Measurements from ENCODE around the gene TMEM31. TPM values are rescaled to one million over a fixed set of nuclear protein-coding genes. Genes with fewer than 3 reads are reported as not detected.

TMEM31 gene, protein sequence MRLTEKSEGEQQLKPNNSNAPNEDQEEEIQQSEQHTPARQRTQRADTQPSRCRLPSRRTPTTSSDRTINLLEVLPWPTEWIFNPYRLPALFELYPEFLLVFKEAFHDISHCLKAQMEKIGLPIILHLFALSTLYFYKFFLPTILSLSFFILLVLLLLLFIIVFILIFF
- not detected for total RNA-seq

DNA sequence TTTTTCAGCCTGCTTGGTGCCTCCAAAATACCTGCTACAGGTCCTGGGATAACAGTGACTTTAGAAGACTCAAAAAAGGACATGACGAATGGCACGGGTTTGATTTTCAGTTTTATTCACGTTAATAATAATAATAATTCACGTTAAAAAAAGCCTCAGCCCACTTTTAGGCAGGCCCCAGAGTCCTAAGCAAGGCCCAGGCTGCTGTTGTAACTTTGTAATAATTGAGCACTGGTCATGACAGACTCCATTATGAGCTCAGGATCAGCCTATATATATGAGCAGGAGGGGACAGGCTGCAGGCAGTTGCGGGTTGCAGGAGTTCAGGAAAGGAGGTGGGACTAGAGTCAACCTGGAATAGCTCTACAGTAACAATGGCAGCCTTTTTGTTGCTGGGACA lies at the start of gene TMEM31:
TMEM31 (plus strand) TSS at position 301 of the 400 bp plus-strand sequence. CDS start 1,350 bp downstream, outside the sequence.
- no peak for DNase-seq

DNA sequence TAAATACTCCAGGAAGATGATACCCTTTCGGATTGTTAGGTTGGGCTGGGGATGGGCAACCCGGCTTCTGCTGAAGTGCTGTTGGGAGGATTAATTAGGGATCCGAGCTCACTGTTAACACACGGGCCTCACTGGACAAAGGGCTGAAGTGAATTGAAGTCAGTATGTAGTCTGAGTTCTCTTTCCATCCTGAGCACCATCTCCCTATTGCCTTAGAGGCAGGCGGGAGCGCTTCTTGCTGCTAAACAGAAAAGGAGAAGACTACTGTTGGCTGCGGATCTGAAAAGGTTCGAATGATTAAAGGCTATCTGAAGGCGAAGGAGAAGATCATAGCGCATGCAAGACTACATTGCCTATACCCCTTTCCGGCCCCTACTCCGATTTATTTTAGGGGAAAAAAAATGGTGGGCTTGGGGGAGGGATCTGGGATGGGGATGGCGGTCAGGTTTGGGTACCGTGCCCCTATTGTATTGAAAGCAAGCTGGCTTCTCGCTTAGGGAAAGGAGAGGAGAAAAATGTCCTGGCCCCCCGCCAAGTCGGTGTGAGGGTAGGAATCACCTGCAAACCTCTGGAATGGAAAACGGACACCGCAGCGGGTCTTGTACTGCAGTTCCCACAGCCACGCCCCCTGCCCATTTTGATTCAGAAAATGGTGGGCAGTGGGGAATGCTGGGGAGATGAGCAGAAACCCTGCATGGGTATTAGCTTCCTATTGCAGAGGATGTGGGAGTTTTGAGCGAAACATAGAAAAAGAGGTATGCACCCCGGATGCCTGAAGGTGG lies 46.5 kb upstream of the TMEM31 start:
- DNase-seq, result no peak

DNA sequence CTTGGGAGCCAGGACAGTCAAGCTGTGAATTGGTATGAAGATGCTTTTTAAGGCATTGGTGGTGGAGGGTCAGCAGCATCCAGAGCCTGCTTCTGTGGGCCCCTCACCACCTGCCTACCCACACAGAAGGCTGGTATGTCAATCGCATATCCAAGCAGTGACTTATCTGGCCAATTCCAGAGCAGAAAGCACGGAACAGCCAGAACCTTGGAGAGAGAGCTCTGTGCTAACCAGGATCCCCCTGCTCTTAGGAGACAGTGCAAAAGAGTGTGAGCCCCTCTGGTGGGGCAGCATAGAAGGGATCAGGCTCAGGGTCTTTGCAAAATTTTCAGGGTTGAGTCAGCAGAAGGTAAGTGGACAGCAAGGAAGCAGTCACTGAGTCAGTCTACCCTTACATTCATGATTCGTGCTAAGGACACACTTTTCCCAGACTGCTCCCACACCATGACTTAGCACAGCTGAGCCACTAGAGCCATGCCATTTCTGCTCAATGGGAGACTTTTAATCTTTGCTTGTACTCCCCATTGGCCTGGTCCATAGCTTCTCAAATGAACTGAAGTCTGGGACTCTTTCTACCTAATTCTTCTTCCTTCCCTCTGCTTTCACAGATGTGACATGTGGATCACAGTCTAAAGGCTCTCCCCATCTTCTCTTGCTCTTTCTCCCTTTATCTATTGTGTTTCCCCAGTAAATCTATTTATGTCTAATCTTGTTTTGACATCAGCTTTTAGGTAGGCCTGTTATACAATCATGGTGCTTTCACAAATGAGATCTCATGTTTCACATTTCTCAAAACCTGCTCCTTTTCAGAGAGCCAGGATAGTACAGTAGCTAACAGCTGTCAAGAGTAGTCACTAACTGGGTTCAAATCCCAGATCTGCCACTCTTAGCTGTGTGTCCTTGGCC lies 44.3 kb upstream of the TMEM31 start:
- no peak for DNase-seq

DNA sequence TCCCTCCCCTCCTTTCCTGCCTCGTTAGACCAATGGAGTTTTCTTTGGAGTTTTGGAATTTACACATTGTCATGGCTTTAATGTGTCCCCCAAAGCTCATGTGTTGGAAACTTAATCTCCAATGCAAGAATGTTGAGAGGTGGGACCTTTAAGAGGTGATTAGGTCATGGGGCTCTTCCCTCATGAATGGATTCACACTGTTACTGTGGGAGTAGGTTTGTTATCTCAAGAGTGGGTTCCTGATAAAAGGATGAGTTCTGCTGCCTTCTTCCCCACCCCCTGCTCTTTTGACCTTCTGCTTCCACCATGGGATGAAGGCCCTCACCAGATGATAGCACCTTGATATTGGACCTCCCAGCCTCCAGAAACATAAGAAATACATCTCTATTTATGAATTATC lies 41.0 kb upstream of the TMEM31 start:
- DNase-seq, result no peak

DNA sequence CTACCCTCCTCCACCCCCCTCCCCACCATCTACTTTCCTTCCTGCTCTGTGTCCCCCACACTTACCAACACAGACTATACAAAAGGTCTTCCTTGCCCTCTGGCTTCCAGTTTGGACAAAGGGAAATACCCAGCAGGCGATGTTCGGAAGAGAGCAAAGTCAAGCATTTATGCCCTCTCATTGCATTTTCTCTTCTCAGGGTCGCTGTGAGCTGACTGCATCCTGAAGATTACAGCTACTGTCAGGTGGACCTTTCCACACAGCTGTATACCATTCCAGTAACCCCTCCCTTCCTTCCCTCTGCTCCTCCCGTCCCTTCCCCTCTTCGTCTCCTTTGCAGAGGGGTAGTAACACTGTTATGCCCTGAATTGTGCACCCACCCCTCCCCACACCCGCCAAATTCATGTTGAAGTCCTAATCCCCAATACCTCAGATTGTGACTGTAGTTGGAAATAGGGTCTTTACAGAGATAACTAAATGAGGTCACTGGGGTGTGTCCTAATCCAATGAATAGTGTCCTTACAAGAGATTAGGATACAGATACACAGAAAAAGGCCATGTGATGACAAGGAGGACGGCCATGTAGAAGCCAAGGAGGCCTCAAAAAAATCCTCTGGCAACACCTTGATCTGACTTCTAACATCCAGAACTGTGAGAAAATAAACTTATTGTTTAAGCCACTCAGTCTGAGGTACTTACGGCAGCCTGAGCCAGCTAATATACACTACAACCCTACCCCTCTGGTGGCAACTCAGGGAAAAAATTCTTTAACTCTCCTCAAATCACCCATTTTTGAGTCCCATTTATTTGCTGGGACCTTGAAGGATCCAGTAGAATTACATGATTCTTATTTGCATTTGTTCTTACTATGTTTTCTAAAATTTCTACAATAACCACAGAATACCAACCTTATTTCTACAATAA lies 35.9 kb upstream of the TMEM31 start:
- DNase-seq, result no peak

DNA sequence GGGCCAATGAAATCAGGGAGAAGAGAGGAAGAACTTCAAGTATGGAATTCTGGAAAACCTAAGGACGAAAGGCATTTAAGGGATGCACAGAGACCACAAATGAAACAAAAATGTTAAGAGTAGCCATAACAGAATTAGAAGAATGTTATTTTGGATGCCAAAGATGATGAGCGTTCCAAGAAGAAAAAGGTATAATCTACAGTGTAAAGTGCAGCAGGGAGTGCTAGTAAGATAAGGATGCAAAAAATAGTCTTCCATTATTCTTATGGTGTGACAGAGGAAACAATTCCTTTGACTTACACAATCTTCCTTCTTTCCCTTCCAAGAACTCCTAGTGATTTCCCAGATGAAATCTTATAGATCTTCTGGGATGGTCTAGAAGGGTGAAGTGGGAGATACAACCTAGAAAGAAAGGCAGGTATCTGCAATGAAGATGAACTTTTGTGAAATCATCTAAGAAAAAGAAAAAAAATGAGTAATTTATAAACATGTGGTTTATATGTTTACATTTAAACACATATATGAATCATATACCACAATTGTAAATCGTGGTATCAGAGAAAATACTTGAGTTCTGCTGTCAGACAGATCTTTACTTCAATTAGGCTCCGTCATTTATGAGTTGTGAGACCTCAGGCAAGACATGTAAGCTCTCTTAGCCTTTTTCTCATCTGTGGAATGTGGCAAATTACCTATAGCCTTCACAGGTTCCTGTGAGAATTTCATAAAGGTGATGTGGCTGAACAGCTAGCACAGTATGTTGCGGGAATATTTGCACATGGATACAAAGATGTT lies 32.3 kb upstream of the TMEM31 start:
- no peak for DNase-seq

DNA sequence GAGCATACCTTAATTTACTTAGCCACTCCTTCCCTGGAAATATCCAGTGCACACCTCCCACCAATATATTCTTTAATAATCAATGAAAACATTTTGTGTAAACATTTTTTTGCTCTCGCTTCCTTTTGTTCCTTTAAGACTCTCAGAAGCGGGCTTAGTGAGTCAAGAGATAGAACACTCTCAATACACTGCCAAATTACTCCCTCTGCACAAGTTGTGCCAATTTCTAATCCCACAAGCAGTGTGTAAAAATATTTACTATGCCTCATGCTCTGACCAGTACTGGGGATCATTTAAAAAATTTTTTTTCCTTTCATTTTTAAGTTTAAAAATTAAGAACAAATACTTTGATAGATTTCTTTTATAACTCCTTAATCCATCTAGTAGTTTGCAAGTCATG lies 29.3 kb upstream of the TMEM31 start:
- DNase-seq, result no peak

DNA sequence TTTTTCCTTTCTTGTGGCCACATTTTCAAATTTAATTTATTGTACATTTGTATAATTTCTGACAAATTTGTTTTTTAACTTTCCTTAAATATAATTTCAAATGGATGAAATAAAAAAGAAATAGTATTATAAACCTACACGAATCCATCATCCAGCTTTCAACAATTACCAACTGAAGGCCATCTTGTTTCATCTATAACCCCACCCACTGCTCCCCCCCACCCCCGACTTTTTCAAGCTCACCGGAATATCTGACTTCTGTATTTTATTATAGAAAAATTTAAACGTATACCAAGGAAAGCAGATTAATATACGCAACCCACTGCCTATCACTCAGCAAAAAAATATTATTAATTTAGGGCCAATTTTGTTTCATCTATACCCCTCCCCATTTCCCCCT lies 25.3 kb upstream of the TMEM31 start:
- DNase-seq, result no peak

DNA sequence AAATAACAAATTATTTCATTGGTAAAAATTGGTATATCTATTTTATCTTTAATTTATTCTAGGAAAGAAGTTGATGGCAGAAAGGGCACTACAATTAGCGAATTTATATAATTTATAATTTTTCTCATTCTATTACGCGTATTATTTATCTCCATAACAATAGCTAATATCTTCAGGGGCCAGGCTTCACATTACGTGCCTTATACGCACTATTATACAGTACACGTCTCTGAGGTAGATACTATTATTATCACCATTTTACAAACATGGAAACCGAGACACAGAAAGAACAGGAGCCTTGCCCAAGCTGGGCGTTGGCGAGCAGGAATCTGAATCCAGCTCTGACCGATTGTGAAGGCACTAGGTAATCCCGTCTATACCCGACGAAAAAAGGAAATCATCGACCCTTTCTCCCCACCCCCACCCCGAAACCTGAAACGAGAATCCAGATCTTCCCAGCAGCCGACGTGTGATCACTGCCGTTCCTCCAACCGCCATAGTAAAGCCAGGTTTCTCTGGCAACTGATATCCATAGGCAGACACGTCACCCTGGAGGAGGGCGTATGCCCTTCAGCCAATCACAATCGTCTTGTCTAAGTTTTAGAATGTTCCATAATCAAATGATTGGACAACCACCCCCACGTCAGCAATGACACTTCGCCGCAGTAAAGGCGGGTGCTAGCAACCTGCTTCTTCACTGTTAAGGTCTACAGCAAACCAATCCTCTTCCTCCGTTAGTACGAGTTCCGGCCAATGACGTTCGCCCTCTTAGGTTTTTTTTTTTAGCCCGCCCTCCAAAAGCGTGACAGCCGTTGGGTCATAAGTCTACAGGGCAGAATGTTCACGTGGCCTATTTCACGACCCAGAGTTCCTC lies 24.3 kb upstream of the TMEM31 start, which contains the start of gene MORF4L2:
MORF4L2 (minus strand) TSS at position 501 of the 874 bp plus-strand sequence. CDS start 9,672 bp downstream, outside the sequence.
- DNase-seq, result peak; percentile 98

DNA sequence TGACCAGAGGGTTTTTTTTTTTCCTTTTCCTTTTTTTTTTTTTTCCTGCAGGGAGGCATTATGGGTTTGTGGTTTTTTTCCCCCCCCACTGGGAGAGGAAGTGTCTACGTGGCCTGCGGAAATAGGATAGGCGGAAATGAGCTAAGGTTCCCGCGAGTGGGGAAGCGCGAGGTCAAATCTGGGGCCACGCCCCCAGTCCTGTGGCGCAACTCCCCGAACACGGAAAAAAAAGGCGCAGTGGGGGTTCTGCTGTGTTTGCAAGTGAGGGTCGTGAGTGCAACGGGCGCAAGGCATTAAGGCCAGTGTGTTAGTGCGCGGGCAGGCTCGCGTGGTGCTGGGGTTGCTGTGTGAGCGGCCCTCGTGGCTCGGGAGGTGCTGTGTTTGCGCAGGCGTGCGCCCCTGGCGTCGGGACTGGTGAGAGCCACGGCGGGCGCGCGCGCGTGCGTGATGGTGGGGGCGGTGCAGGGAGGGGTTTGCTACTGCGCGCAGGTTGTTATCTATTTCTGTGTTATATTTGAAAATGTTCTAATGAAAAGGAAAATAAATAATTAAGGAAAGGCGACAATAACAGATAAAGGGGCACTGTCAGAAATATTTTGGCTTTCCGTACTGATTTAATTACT lies 23.5 kb upstream of the TMEM31 start:
- DNase-seq, result peak; percentile 88

DNA sequence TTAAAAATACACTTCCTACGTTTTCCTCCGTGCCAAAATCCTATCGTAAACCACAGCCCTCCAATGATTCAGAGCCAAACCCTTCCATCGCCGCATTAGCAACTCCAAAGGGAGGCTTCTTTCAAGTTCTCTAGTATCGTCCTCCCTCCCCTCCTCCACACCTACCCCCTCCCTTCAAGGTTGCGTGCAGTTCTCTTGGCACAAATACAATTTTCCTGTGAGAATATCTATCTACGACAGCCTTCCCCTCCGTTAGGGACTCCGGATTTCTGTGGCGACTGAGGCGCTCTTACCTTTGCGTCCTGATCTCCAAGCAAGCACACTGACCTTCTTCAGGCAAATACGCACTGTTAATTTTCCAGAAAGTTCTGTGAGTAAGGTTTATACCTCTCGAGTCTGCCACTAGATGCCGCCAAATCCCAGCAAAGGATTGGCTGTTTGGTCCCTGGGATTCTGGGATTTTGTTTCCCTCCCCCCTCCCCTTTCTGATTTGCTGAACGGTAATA lies 23.0 kb upstream of the TMEM31 start:
- peak; percentile 78 for DNase-seq

DNA sequence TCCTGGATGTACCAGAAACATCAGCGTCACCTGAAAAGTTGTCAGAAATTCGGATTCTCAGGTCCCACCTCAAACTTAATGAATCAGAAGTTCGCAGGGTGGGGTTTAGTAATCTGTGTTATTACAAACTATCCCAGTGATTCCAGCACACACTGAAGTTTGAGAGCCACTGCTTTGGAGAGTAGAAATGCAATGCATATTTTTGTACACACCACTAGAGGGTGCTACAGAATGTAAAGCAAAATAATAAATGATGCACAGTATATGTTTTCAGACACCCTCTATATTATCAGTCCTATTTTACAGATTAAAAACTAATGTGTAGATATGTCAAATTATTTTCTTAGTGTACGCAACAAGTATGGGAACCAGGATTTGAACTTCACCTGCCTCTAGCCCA lies 21.8 kb upstream of the TMEM31 start:
- peak; percentile 12 for DNase-seq

DNA sequence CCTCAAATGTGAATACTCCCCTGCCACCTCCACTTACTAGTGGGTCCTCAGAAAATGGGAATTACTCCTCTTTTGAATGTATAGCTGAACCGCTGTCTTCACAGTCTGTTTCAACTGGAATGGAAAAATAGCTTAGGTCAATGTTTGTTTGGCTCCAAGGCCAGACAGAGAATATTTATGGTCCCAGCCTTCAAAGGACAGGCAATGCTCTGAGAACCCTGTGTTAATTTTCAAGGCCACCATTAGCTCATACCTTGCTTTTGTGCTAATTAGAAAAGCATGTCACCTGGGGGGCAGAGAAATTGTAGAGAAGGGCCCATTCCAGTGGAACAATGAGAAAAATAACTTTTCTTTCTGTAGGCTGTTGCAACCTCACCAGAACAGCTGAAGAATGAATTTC lies 19.6 kb upstream of the TMEM31 start:
- no peak for DNase-seq

DNA sequence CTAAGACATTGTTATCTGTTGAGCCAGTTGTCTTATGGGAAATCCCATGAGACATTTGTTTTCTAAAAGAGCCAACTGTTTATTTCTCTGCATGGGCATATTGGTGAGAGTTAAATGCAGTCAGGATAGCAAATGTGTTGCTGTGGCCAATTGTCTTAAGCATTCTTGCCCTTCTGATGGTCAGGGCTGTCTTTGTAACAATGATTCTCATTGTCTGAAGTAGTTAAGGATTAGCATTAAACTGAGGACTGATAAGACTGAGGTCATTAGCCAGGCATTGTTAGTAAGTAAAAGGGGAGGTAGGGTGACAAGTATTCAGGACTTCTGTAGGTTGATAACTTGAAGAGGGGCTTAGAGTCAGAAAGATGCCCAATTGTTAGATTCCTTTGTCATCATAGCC lies 13.0 kb upstream of the TMEM31 start:
- no peak for DNase-seq

DNA sequence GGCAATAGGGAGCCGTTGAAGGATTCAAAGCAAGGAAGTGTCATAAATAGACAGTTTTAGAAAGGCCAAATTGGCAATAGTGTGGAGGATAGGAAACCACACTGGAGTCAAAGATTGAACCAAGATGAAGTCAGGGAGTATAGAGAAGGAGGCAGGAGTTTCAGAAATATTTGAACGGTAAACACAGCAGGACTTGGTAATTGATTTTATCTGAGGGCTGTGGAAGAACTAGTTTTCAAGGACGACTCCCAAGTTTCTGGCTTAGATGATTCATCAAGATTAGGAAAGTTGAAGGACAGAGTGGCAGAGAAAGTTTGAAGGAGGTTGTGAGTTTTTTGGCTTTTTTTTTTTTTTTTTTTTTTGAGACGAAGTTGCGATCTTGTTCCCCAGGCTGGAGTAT lies 11.5 kb upstream of the TMEM31 start:
- DNase-seq, result no peak

DNA sequence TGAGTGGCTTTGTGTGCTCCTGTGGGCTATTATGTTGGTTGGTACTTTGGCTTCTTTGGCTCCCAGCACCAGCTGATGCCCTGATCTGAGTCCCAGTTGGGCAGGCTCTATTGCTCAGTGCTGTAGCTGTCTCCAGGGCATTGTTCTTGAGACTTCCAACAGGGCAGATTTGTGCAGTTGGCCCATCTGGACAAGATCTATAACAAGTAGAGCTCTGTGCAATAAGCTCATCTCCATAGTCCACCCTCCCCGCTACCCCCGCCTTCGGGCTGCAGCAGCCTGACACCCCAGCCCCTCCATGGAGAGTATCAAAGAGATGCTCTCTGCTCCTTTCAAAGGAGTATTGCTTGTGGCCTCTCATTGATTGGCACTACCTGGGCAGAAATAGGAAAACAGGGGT lies 5.8 kb upstream of the TMEM31 start:
- DNase-seq, result no peak

DNA sequence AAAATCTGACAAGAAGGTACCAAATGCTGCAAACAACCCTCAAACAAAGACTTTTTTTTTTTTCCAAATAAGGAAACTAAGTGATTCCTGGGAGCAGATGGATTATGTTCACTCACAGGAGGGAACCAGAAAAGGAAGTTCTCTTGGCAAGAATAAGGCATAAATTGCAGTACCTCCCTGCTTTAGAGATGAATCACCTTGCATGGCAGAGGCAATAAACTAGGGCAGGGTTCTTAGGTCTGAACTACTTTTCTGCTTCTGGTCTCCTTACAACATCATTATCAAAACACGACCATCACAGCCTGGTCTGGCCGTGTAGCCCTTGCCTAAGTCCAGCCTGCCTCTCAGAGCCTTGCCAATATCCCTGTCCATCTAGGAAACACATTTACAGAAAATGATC lies 6.3 kb downstream of the TMEM31 start:
- no peak for DNase-seq

DNA sequence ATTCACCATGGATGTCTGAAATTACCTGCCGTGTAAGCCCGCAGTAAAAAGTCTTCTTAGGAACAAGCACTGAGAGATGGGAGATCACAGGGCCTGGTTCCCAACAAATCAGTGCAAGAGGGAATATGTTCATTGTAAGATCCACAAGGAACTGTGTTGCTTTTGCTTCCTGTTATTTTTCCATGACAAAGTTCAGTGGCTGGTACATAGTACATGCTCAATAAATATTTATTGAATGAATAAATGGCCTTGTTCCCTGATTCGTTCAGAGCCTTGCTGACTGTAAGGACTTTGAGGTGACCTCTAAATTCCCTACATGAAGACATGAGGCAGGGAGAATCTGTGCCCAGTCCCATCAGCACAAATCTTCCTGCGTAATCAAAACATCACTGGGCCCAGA lies 7.4 kb downstream of the TMEM31 start:
- DNase-seq, result no peak

DNA sequence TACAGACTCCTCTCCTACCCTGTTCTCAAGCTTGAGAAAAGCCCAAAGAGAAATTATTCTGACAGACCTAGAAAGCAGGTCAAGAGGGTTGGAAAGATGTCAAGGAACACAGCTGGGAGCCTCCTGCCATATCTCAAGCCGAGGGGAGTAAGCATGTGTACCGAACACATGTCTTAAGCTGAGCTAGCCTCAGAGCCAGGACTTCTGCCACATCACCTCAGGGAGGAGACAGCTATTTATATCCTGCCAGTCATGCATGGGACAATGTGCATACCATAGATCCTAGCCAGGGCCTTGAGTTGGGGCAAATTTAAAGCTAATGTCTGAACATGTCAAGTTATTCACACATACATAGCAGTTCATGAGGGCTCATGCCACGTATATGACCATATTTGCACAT lies 11.8 kb downstream of the TMEM31 start:
- DNase-seq, result no peak

All from skin of body (tissue), 2 donors.